ENCODE results near the gene GSE1. TPM values are rescaled to one million over a fixed set of nuclear protein-coding genes. Genes with fewer than 3 reads are reported as not detected.
A peak's percentile ranks its signal among the peaks of the same experiment; 100 is the strongest.

GSE1 gene
- total RNA-seq, 1 donor from 2014 or later: 82.9 TPM

DNA sequence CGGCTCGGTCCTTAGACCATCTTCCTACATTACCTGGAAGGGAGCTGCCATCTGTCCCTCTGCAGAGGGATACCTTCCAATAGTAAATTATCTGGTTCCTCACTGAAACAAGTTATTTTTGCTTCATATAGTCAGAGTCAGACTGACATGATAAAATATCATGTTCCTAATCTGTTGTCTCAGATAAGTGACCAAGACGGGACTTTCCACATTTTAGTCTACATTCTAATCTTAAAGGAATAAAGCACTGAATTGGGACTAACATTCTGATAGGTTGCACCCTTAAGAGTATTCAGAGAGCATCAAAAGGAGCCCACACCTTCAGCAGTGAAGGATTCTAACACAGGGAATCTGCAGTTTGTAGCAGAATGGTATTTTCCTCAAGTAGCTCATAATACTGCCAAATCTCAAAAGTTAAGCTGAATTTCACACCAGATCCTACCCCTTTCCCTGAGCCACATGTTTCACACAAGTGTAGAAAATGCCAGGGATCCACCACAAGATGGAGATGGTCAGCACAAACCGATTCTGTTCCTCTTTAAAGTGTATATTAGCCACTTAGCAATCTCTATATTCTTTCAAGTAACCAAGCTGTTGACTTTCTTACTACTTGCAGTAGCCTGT, 62.2 kb downstream of the GSE1 start:
- no peak for DNase-seq (ENCODE audit: low spot score)

DNA sequence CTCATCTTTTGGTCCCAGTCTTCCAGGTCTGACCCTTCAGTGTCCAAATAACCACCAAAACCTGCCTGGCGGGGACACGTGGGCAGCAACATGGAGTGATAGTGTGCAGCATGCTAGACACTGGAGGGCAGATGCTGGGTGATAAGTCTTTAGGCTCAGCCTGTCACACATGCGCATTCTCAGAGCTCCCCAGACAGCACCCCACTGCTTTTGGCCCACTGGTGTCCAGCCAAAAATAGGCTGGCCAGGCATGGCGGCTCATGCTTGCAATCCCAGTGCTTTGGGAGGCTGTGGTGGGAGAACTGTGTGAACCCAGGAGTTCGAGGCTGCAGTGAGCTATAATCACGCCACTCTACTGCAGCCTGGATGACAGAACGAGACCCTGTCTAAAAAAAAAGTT, 63.3 kb downstream of the GSE1 start:
- DNase-seq (ENCODE audit: low spot score): no peak

DNA sequence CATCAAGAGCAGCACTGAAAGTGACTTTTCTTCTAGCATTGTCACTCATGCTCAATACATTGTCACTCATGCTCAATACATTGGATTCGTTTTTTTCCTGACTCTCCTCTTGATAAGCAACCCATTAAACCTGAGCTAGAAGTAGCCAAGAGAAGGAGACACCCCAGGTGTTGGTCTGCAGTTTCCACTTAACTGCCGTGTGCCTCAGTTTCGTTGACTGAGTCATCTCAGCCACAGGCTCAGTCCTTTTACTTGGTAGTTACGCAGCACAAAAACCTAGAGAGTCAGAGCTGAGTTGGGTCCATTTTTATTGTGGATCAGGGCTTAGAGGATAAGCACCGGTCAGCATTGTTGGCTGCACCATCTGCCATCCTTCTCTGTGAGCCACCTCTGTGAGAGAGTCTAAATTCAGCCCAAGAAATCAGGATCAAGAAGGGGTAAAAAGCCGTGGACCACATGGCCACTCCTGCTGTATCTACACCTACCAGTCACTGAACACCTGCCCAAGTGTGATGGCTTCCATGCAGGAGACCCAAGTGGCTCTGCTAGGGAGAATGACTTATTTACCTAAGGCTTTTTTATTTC, 64.4 kb downstream of the GSE1 start:
- DNase-seq (ENCODE audit: low spot score): no peak

DNA sequence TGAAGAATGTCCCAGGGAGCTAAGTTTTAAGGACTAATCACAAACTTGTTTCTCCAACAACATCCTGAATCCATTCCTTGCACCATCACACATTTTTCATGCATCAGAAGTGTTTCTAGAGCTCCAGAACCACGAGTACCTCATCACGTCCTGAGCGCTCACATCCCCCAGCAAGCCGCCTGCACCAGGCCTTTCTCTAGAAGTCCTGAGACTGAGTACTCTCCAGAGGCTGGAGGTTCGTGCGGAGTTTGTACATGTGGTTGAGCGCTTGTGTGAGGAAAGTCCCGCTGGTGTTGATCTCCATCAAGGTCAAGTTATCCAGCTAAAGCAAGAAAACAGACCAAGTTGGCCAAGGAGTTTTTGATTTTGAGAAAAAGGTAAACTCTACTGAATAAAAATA, 64.9 kb downstream of the GSE1 start:
- no peak for DNase-seq (ENCODE audit: low spot score)

DNA sequence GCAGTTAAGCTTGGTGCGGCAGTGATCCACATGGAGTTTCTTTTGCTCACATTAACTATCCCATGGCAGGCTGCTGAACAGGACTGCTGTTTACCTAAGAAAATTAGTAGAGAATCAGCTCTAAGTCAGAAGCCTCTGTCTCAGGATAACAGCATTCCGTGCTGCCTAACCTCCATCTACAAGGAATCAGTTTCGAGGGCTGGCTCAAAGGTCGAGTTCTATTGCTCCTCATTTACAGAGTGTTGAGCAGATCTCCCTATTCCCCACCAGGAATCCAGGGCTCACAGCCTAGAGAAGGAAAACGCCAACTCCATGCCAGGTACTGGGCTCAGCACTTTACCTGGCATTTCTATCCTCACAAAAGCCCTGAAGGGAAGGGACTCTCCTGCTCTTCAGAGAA, 65.7 kb downstream of the GSE1 start:
- no peak for DNase-seq (ENCODE audit: low spot score)

DNA sequence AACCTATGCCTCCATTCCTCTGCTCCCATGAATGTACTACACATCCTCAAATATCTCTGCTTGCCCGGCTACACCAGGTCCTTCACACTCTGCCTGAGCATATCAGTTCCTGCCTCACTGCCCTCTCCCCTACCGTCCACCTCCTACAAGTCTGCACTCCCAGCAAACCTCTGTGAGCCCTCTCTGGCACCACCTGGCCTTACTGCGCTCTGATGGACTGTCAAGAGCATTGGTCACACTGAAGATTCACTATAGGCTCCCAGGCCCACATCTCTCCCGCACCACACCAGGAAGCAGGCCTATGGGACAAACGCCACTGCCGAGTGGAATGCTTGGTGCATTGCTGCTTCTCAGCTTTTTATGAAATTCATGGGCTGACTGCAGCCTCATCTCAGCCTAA, 66.7 kb downstream of the GSE1 start:
- no peak for DNase-seq (ENCODE audit: low spot score)

DNA sequence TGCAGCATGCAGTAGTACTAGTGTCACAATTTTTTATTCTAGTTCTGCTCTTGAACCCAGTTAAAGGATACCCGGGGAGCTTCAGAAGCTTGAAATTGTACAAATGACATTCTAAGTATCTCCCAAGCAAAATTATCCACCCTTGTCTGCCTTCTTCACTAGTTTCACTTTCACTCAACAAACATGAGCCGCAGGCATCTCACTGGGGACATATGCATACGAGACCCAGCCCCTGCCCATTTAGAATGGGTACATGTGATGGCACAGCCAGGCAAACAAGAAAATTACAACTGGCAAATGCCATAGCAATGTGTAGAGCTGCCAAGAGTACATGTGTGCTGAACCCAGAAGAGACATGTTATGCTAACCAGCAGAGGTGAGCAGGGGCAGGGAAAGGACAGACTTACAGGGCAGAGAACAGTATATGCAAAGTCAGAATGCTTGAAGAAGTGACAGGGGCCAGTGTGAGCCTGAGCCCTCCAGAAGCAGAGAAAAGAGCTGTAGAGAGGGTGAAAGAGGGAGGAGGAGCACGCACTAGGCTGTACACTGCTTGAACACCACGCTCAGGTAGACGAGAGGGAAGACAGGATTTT, 67.3 kb downstream of the GSE1 start:
- DNase-seq (ENCODE audit: low spot score): no peak

DNA sequence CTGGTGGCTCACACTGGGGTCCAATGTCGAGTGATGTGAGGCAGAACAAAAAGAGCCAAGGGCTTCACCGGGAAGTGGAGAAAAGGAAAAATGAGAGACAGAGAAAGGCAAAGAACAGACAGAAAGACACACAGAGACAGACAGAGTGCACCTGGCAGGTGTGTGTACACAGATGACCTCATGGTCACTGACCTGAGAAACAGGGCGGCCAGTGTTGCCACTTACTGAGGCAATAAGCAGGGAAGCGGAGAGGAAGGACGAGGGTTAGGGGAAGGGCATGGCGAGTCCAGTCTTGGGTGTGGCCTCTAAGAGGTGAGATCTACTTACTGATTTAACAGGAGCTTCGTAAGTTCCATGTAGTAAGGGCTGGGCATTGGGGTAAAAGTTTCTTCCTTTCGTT, 68.1 kb downstream of the GSE1 start:
- no peak for DNase-seq (ENCODE audit: low spot score)

DNA sequence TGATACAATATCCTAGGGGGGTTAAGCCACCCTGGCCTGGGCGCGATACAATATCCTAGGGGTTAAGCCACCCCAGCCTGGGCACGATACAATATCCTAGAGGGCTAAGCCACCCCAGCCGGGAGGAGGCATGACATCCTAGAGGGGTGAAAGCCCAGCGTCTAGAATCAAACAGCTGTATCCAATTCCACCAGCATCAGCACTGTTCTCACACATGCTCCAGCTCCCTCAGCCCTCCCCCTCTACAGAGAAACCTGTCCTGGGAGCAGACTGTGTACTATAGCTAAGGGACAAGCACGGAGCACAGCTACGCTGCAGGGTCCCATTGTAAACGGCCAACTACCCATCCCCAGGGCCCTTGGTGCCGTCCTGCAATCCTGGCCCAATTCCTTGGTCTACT, 69.4 kb downstream of the GSE1 start:
- DNase-seq (ENCODE audit: low spot score): no peak

DNA sequence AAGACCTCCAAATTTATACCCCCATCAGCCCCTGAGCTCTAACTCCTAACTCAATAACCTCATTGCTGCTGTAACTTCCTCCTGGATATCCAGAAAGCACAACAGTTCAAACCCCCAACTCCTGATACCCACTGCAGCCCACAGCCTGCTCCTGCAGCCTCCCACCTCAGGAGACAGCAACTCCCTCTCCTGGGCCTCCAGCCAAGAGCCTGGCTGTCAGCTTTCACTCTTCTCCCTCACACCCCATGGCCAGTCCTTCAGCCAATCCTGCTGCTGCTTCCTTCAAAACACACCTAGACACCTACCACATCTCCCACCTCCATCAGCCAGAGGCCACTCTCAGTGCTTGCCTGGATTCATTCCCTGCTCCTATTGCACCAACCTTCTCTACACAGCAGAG, 70.2 kb downstream of the GSE1 start:
- no peak for DNase-seq (ENCODE audit: low spot score)

DNA sequence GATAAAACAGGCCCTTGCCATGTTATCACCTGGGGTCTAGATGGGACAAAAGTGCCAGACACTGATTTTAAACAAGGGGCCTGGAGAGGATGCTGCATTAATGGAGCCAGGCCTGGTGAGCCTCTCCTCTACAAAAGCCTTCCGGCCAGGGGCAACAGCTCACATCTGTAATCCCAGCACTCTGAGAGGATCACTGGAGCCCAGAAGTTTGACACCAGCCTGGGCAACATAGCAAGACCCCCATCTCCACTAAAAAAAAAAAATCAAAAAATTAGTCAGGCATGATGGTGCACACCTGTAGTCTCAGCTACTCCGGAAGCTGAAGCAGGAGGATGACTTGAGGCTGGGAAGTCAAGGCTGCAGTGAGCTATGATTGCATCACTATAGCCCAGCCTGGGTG, 72.1 kb downstream of the GSE1 start:
- DNase-seq (ENCODE audit: low spot score): no peak

DNA sequence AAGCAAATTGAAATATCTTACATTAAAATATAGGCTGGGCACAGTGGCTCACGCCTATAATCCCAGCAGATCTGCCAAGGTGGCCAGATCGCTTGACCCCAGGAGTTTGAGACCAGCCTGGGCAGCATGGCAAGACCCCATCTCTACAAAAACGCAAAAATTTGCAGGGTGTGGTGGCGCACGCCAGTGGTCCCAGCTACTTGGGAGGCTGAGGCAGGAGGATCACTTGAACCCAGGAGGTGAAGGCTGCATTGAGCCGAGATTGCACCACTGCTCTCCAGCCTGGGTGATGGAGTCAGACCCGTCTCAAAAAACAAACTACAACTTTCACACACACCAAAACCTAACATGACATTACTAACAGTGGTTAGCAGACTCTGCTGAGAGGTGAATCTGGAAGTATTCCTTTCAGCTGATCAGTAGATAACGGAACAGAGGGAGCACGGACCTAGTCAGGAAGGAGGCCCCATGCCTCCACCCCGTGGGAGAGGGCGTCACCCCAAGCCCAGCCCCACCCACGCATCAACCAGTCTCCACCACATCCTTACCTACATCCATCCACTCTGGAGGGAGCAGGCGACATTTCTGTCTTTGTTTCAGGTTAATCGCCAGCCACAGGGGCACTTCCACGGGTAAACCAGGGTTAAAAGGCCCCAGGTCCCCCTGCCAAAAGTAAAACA, 73.9 kb downstream of the GSE1 start:
- no peak for DNase-seq (ENCODE audit: low spot score)

DNA sequence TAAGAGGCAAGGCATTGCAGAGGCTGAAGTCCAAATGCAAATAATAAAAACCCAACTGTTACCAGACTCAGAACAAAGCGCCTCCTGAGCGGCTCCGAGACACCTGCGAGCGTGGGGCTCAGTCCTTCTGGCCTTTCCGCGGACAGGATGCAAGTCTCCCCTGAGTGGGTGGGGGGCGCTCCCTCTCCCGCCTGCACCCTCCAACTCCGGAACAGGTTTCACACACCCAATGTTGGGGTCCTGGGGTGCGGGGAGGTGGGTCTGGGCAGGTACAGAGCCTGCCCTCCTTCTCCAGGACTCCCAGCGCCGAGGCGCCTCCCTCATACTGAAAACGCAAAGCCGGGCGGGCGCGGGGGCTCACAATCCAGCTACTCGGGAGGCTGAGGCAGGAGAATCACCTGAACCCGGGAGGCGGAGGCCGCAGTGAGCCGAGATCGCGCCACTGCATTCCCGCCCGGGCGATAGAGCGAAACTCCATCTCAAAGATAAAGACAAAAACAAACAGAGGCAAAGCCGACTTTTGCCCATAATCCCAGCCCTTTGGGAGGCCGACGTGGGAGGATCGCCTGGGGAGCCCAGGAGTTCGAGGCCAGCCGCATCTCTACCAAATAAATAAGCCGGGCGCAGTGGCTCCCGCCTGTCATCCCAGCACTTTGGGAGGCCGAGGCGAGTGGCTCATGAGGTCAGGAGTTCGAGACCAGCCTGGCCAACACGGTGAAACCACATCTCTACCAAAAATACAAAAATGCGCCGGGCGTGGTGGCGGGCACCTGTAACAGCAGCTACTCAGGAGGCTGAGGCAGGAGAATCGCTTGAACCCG, 74.7 kb downstream of the GSE1 start:
- no peak for DNase-seq (ENCODE audit: low spot score)

DNA sequence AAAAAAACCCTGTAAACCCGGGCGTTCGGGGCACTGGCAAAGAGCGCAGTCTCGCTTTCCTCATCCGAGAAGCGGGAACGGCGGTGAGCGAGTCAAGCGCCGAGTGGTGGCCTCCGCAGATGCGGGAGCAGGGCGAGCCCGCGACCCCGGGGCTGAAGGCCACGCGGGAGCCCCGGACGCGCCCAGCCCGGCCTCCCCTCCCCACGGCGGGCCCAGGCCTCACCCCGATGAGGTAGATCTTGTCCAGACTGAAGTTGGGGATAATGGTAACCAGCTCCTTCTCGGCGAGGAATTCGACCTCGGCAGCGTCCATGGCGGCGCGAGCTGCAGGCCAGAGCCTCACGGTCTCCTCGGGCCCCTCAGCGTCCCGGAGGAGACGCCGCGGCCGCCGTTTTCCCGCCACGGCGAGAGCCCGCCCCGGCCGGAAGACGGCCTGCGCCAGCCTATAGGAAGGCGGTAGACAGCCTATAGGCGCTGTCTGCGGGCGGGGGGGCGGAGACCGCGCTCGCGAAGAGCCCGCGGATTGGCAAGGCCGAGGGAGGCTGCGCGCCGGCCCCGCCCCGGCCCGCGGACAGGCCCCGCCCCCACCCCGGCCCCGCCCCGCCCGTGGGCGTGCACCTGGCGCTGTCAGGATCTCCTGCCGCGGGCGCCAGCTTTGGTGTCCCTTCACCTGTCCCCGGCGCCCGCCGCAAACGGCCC, 75.6 kb downstream of the GSE1 start, which contains the start of gene GINS2:
GINS2 (minus strand) TSS at position 369 of the 699 bp plus-strand sequence; CDS start at position 313, 56 bp downstream.
- DNase-seq (ENCODE audit: low spot score): peak; percentile 92

DNA sequence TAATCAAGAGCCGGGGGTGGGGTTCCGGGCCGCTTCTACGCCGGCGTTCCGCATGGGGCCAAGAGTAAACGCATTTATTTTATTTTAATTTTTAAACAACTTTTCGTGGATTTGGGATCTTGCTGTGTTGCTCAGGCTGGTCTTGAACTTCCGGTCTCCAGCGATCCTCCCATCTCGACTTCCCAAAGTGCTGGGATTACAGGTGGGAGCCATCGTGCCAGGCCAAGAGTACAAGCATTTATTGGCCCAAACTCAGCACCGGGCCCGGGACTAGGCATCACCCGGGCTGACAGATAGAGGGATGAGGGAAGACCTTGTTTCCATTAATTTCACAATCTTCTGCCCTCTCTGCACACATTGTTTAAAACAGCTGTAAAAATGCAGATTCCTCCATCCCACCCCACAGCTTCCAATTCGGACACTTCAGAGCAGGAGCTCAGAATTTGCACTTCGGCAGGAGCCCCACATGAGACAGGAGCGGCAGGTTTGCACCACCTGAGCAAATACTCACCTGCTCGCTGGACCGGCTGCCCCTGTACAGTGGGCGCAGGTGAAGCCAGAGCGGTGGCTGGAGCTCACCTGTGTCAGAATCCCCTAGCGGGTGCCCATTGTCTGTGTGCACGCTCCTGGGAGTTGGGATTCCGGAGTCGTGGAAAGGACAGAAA, 76.3 kb downstream of the GSE1 start:
- no peak for DNase-seq (ENCODE audit: low spot score)

DNA sequence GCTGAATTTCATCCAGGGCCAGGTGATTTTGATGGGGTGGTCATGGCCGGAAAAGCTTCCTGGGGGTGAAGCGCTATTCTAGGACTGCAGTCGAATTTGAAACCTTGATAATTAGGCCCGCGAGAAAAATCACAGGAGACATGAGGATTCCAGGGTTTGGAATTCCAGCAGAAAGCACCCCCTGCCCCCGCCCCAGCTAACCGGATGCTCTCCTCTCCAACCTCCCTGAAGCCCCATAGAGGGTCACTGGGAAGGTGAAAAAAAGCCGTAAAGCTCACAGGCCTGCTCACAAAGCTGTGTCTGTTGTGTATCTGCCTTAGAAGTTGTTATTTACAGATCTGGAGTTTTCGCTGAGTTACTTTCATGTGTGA, 76.8 kb downstream of the GSE1 start:
- no peak for DNase-seq (ENCODE audit: low spot score)

DNA sequence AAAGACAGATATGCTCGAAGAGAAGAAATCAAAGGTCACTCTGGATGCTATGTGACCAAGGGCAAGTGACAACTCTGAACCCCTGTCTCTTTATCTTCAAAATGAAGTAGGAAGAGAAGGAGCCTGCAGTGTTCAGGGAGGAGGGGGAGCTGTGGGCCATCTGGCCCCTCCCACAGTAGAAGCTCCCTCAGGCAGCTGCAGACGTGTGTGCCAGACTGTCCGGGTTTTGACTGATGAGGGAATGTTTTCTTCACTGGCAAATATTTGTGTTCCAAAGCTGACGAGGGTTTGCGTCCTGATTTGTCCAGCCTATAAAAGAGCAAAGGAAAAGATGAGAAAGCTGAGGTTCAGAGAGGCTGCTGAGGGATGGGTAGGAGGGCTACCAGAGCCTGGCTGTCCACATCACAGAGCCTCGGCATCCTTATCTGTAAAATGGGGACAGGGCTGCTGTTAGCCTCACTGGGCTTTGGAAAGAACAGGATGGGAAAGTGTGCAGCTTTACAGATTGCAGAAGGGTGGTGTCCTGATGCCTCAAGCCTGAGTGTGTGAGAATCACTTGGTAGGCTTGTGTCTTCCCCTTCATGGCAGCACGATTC, 77.4 kb downstream of the GSE1 start:
- DNase-seq (ENCODE audit: low spot score): no peak

DNA sequence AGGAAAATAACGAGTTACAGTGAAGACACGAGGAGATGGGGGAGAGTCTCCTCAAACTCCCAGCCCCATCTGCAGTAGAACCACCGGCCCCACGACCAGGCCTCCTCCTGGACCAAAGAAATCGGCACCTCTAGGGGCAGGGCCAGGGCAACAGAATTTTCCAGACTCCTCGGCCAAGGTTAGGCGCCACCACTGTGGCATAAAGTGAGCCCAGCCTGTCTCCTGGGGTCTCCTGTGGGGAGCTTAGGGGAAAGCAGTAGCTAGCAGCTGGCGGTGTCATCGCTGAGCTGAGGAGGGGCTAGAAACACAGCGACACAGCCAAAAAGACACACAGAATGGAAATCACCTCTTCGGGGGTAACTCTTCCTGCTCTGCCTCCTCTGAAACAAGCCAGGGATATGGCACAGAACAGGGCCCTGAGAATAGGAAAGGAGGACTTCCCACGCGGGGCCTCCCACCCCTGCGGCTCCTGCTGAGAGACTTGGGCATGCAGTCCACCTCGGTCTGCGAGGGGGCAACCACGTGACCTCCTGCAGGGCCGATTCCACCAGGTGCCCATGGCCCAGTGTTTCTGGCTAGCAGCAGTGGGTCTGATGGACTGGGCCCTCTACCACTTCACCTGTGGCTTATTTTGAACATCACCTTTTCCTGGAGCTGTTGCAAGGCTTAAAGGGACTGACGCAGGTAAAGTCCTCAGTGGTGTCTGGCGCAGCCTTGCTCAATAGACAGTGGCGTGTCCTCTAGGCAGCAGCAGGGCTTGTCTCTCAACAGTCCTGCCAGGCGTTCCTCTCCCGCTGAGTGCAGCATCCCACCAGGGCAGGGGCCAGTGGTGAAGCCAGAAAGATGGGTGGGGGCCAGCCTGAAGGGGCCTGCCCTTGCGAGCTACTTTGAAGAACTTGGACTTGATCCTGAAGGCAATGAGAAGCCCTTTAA, 82.3 kb downstream of the GSE1 start:
- DNase-seq (ENCODE audit: low spot score): no peak

DNA sequence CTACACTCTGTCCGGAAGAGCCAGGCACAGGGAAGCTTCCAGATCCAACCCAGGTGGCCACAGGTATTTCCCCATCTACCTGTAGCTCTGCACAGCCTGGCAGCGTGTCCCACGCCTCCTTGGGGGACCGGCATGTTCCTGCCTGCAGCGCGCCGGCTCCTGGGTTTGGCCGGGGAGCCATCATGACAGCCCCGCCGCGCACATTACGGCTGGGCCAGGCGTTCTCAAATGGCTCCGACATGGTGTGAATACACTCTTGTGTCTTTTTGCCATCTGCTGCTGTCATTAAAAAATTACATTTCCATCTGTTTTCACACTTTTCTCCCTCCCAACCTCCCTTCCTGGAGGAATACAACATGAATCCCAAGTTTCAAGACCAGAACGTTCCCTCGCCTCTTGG, 83.7 kb downstream of the GSE1 start:
- DNase-seq (ENCODE audit: low spot score): no peak

Data from mucosa of gallbladder (tissue), 1 donor.